ENCODE results near the gene MYH15.

The MYH15 gene

DNA sequence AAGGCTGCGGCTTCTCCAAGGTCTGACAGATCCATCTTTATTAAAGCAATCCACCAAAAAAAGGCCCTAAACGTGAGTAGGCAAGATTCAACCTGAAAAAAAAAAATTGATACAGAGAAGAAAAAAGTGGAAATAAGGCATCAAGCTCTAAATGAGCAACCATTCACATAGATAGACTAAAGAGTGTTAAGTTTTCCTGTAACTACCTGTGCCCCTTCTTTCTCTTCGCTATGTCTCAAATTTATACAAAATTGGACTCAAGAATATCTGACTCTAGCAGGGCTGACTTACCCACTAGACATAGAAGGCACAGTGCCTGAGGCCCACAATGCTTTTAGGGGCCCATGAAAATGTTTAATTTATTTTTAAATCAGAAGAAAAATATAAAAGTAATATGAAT lies at the start of gene MYH15:
Gene MYH15 (minus strand): TSS at position 101 of the 400 bp plus-strand sequence. CDS start 66 bp downstream, at position 35.
- no peak for DNase-seq

GRCh38 chr3:108555966-108556581 lies 45.7 kb upstream of the MYH15 start:
- no peak for DNase-seq

DNA sequence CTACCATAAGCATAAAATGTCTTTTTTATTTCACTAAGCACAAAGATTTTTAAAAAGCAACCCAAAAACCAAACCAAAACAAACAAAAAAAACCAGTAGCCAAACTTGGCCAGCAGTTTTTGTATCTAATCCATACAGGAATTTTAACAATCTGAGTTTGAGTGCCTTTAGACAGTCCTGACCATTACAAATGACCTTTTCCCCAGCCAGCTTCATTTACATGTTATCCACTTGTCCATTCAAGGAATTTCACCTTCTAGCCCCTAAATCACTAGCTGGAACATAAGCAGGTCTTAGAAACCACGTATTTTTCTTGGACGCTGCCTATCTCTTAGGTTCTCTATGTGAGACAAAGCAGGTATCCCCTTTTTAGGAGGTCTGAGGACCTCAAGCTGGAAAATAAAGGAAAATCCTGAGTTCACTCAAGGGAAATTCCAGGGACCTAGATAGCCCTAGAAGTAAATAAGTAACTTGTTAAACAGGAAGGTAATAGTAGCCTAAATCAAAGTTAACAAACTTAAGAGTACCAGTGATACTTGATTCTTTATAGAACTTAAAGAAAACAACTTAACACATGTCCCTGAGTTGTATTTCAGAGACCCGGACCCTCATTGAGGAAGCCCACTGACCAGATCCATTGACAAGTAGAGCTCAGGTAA lies 44.6 kb upstream of the MYH15 start:
- DNase-seq, result no peak

- no peak for DNase-seq
These were observed 43.8 kb upstream of the MYH15 start for GRCh38 chr3:108554229-108554628.

DNA sequence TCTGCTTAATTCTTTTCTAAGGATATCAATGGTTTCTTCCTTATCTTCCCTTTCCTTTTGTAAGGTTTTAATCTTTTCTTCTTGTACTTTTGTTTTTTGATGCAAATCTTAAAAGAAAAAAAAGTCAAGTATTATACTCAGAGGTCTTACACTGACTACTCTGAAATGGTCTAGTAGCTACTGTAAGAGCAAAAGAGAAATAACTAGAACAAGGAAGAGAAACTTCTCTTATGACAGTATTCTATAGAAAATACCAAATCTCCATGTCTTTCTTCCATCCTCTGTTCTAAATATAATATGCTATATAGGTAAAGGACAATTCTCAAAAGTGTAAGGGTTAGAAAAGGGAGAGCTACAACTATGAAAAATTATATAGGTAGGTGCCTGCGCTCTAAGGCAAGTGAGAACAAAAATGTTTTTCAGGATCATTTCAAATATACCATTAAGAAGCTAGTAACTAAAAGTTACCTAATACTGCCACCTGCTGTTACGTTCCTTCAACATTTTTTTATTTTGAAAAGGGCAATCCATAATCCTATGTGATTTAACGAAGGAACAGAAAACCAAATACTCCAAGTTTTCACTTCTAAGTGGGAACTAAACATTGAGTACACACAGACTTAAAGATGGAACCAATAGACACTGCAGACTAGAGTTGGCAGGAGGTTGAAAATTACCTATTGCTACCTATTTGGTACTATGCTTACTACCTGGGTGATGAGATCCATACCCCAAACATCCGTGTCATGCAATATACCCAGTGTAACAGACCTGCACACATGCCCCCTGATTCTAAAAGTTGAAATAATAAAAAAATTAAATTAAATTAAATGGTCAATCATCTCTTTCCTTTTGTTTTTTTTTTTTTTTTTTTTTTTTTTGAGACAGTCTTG lies 42.1 kb upstream of the MYH15 start:
- DNase-seq, result no peak

GRCh38 chr3:108548886-108549285 lies 38.5 kb upstream of the MYH15 start:
- DNase-seq, result no peak

- DNase-seq, result no peak
These were observed 37.9 kb upstream of the MYH15 start for GRCh38 chr3:108548304-108548703.

GRCh38 chr3:108546692-108547091 lies 36.3 kb upstream of the MYH15 start:
- no peak for DNase-seq

DNA sequence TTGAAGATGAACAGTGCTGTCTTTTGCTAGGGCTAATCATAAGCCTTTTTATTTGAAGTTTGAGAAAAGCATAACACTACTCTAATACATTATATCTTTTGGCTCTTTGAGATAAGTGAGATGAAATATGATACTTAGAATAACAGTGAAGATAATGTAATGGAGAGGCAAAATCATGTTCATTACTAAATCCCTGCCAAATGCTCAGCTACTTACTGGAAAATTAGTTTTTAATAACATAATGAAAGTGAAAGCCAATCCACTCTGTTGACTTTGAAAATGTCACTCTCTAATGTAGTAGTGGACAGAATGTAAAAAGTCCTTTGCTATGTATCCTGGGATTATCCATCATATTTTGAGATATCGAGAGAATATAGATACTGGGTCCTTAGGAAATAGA lies 35.9 kb upstream of the MYH15 start:
- no peak for DNase-seq

- no peak for DNase-seq
These were observed 27.7 kb upstream of the MYH15 start for GRCh38 chr3:108538083-108538482.

DNA sequence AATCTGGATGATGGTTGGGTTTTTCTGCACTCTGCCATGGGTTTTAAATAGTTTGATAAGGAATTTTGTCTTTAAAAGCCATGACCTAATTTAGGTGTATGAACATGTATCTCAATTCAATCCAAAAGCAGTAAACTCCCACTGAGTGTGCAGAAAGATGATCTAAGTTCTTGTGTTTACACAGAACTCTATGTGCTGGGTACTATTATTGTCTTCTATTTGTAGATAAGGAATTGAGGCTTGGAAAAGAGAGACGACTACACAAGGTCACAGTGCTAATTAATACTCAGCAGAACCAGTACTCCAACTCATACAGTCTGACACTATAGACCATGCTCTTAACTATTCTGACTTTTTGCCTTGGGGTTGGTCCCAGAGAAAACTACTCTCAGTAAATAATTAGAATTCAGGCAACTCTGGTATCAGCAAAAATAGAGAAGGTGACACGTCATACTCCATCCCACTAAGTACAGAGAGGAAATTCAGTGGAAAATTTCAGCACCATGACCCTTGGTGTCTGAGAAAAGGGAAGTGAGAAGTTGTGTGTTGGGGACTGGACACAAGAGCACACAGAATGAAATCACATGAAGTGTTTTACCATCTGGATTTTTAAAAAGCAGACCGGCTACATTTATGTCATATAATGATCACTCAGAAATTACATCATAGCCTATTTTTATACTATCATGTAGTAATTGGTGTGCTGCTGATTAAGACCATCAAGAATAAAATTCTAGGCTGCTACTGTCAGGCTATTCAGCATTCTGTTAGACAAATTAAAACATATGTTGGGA lies 18.3 kb upstream of the MYH15 start:
- no peak for DNase-seq

GRCh38 chr3:108527817-108528216 lies 17.4 kb upstream of the MYH15 start:
- no peak for DNase-seq

- no peak for DNase-seq
These were observed 16.7 kb upstream of the MYH15 start for GRCh38 chr3:108527109-108527508.

GRCh38 chr3:108525971-108526370 lies 15.6 kb upstream of the MYH15 start:
- no peak for DNase-seq

DNA sequence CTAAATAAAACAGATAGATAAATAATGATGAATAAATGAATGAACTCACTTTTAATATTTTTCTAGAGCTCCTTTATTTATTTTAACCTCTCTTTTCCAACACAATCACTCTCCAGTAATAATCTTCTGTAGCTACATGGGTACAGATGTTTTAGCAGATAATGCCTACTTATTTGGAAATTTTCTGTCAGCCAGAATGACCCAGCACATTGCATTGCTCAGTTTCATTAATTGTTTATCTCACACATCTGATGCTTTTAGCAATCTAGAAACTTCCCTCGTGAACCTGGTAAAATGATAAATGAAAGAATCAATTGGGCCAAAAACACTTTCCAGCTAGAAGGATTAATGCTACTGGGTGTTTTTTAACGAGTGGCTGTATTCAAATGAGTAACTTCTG lies 14.9 kb upstream of the MYH15 start:
- DNase-seq, result no peak

DNA sequence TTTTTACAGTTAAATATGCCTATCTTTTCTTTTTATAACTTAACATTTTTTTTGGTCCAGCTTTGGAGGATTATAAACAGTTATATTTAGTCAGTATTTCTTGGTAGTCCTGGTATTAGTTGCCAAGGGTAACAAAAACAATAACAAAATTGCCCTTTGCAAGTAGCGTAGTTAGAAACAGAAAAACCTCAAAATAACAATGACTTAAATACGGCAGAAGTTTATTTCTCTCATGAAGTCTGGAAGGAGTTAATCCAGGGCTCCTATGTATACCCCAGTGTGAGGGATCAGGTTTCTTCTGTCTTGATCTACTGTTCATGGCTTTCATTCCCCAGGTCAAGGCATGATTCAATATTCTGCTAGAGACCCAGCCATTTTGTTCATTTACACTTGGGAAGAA lies 14.1 kb upstream of the MYH15 start:
- no peak for DNase-seq

GRCh38 chr3:108518895-108519294 lies 8.5 kb upstream of the MYH15 start:
- no peak for DNase-seq

DNA sequence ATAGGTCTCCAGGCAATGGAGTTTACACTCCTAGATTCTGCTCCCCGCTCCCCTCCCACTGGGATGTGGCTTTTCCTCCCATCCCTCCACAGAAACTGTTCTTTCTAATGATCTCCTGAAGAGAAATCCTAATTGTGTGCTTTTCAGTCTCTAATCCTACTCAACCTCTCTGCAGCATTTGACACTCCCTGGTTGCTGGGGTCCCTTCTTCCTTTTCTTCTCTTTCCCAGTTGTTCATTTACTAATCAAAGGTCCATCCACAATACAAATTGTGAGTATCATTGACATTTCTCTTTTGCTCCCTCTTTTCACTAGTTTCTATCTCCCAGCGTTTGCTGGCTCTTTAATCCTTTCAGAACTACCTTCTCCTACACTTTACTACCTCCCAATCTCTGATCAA lies 6.5 kb upstream of the MYH15 start:
- DNase-seq, result no peak

DNA sequence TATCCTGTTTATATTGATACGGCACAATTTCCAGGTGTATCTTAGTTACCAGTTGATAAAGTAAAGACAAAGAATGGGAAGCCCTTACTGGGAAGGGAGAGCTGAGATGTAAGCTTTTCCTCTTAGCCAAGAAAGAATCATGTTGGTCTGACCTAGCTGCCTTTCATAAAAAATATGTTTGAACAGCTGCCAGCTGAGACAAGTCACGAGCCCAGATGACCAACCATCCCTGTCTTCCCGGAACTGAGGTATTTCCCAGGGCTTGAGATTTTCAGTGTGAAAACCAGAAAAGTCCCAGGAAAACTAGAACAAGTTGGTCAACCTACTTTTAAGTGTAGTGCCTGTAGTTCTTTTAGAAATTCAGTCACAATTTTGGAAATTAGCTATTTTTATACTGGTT lies 3.6 kb upstream of the MYH15 start:
- no peak for DNase-seq

DNA sequence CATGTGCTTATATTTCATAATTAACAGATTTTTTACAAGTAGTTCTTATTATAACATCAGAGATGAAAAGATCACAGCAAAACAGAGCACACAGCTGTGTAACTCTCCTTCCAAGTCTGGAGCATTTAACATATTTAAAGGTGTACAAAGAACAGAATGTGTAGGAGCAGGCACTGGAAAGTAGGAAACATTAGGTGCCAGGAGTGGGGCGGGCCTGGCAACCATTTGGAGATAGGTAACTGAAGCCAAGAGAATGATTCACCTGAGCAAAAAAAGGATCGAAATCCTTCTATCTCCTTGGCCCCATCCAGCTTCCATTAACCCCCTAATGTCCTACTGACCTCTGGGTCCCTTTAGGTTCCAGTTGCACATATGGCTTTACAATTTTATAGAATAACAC lies 2.3 kb upstream of the MYH15 start:
- DNase-seq, result no peak

- DNase-seq, result no peak
These were observed 1.1 kb upstream of the MYH15 start for GRCh38 chr3:108511490-108511889.

DNA sequence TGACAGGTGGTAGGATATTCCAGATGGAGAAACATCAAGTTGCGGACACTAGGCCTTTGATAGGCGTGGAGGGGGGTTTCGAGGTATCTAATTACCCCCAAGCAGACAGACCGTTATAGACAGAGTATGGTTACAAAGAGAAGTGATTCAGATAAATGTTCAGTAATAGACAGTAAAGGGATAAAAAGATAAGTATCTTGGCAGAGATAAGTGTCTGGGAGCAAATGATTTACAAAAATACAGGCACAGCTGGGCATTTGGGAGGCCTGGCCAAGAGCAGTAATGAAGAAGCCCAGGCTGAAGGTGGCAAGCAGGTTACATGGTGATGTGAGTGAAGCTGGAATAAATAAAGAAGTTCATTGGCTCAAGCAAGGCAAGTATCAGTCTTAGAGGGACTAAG lies 659 bp upstream of the MYH15 start:
- no peak for DNase-seq

GRCh38 chr3:108509871-108510270 lies 525 bp downstream of the MYH15 start:
- no peak for DNase-seq
